ENCODE results near the gene TMEM45A. TPM values are rescaled to one million over a fixed set of nuclear protein-coding genes. Genes with fewer than 3 reads are reported as not detected.
"Not testable (repeated sequence)": the region's sequence is repeated elsewhere in the genome, so short reads cannot be mapped to it uniquely, and the experiment has no call there.

TMEM45A gene
- total RNA-seq, 1 donor from 2014 or later = 0.32 TPM

- intact Hi-C loops (cut with micrococcal nuclease) = no loop called here
These were observed 71.3 kb downstream of the TMEM45A start for GRCh38 chr3:100563652-100564211.

GRCh38 chr3:100570811-100571210, 78.4 kb downstream of the TMEM45A start:
- intact Hi-C loops (cut with micrococcal nuclease) = no loop called here

GRCh38 chr3:100574536-100574935, 82.1 kb downstream of the TMEM45A start:
- intact Hi-C loops (cut with micrococcal nuclease) = no loop called here

GRCh38 chr3:100575704-100576103, 83.3 kb downstream of the TMEM45A start:
- intact Hi-C loops (cut with micrococcal nuclease) = no loop called here

- intact Hi-C loops (cut with micrococcal nuclease) = no loop called here
These were observed 85.1 kb downstream of the TMEM45A start for GRCh38 chr3:100577382-100578008.

- intact Hi-C loops (cut with micrococcal nuclease) = no loop called here
These were observed 86.2 kb downstream of the TMEM45A start for GRCh38 chr3:100578646-100579045.

- intact Hi-C loops (cut with micrococcal nuclease) = no loop called here
These were observed 87.7 kb downstream of the TMEM45A start for GRCh38 chr3:100580147-100580546.

GRCh38 chr3:100581650-100582049, 89.2 kb downstream of the TMEM45A start:
- intact Hi-C loops (cut with micrococcal nuclease) = no loop called here

GRCh38 chr3:100582157-100582556, 89.7 kb downstream of the TMEM45A start:
- intact Hi-C loops (cut with micrococcal nuclease) = not testable (repeated sequence)

GRCh38 chr3:100584101-100584660, 91.8 kb downstream of the TMEM45A start:
- intact Hi-C loops (cut with micrococcal nuclease) = no loop called here

- intact Hi-C loops (cut with micrococcal nuclease) = no loop called here
These were observed 94.4 kb downstream of the TMEM45A start for GRCh38 chr3:100586832-100587231.

- intact Hi-C loops (cut with micrococcal nuclease) = no loop called here
These were observed 95.8 kb downstream of the TMEM45A start for GRCh38 chr3:100588251-100588650.

GRCh38 chr3:100590114-100590839, 97.9 kb downstream of the TMEM45A start:
- intact Hi-C loops (cut with micrococcal nuclease) = loop anchor here (1.0 to 10.0 kb wide), 5 partner anchors 127 to 757 kb away; partner anchors contain the start of genes LNP1 and TOMM70

GRCh38 chr3:100590840-100591147, 98.4 kb downstream of the TMEM45A start:
- intact Hi-C loops (cut with micrococcal nuclease) = loop anchor here (1.0 to 10.0 kb wide), 5 partner anchors 127 to 758 kb away; partner anchors contain the start of genes LNP1 and TOMM70

- intact Hi-C loops (cut with micrococcal nuclease) = loop anchor here (2.0 to 10.0 kb wide), 3 partner anchors 191 to 759 kb away; partner anchors contain the start of genes LNP1 and TOMM70
These were observed 99.0 kb downstream of the TMEM45A start for GRCh38 chr3:100591411-100591810.

GRCh38 chr3:100600181-100601042, 108.0 kb downstream of the TMEM45A start:
- intact Hi-C loops (cut with micrococcal nuclease) = loop anchor here (10.0 kb wide), 2 partner anchors 54 to 786 kb away; partner anchors contain the start of gene CMSS1

- intact Hi-C loops (cut with micrococcal nuclease) = loop anchor here (2.0 to 10.0 kb wide), 3 partner anchors 52 to 788 kb away; partner anchors contain the start of gene CMSS1
These were observed 110.4 kb downstream of the TMEM45A start for GRCh38 chr3:100602506-100603444.

GRCh38 chr3:100603469-100603868, 111.0 kb downstream of the TMEM45A start:
- intact Hi-C loops (cut with micrococcal nuclease) = loop anchor here (2.0 to 10.0 kb wide), 3 partner anchors 51 to 789 kb away; partner anchors contain the start of gene CMSS1

GRCh38 chr3:100605358-100605757, 112.9 kb downstream of the TMEM45A start:
- intact Hi-C loops (cut with micrococcal nuclease) = loop anchor here (10.0 kb wide), 2 partner anchors 49 to 791 kb away; partner anchors contain the start of gene CMSS1
